HG03097 (cell line): ENCODE data around the gene CIAO2B.

Source experiments
- ATAC-seq: cut with Tn5 transposase; IDR thresholded peaks from one replicate; pipeline ENCODE4 v1.9.1; 2021; ENCODE audit not compliant: unreplicated experiment, low FRiP score

Gene CIAO2B

DNA sequence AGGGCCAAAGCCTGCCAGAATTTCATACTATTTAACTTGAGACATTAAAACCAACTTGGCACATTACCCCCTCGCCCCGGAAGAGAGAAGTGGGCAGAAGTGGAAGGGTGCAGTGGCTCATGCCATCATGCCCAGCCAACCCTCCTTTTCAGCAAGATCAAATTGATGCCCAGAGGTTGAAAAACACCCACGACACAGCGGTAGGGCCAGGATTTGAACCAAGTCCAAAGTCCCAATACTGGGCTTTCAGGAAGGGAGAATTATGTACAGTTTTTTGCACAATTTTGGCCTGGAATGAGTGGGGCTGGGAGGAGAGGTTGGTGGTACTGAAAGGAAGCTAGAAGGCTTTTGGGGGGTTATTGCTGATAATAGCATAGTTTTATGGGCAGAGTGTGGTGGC lies 42.8 kb downstream of the CIAO2B start:
- ATAC-seq: no peak

DNA sequence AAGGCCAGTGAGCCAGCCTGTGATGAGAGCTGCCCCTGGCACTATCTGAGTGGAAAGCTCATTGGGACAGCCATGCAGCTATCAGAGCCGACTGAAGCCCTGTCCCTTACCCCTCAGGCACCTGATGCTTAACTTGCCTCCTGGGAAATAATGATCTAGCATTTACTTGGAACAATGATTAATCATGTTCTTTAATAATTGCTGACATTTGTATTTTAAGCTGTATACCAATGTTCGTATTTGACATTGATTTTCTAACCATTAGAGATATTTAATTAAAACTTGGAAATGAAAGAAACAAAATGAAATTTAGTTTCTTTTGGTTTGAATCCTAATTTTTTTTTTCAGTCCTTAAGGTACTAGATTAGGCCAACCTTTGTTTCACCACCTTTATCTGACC lies 43.4 kb downstream of the CIAO2B start:
- ATAC-seq: no peak

GRCh38 chr16:66889622-66890021 lies 44.6 kb downstream of the CIAO2B start:
- no peak for ATAC-seq

GRCh38 chr16:66888647-66889615 lies 45.3 kb downstream of the CIAO2B start:
- ATAC-seq: no peak

DNA sequence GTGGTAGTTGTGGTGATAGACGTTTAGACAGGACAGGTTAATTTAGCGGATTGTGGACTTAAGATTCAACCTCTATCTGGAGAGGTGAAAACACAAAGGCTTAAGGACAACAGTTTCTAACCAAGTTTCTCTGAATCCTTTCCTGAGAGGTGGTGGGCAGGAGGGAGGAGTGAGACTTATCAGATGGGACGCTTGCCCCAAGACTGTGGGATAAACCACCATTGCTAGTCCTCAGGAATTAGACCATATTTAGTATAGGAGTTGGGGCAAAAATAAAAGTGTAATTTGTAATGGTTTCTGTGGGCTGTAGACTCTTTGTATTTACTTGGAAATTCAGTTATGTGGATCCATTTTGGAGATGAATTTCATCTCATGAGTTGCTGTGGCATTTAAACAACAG lies 47.3 kb downstream of the CIAO2B start:
- ATAC-seq: no peak

DNA sequence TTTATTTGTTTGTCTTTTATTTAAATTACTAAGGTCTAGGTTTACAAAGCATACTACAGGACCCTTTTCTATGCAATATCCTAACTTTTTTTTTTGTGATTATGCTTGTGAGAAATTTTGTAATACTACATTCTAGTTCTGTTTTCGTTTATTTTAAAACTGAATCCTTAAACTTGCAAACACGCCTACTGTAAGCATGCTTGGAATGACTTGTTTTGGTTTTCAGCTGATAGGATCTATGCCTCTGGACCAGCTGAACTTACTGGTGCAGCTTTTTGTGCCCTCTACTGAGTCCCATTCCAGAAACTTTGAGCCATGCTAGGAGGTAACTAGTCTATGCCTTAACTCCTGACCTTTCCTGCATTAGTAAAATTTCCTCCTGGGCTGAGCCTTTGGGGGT lies 47.9 kb downstream of the CIAO2B start:
- no peak for ATAC-seq

- ATAC-seq: no peak
Observed at GRCh38 chr16:66885491-66885890, 48.7 kb downstream of the CIAO2B start.

DNA sequence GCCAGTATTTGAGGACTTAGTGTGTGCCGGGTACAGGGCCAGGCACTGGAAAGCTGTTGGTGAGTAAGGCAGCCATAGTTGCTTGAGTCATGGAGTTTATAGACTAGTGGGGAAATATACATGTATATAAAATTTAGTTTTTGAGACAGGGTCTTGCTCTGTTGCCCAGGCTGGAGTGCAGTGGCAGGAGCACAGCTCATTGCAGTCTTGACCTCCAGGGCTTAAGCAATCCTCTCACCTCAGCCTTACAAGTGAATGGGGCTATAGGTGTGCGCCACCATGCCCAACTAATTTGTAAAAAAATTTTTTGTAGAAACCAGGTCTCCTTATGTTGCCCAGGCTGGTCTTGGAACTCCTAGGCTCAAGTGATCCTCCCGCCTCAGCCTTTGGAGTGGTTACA lies 51.5 kb downstream of the CIAO2B start:
- no peak for ATAC-seq
